ENCODE measurements around the gene FAM174B.

Gene FAM174B

GRCh38 chr15:92619145-92620101 lies 36.2 kb downstream of the FAM174B start:
- no peak for TF ChIP-seq POLR2AphosphoS5 (IDR thresholded peaks at IDR 0.05; ENCODE audit: low read depth, low read length)

- no peak for TF ChIP-seq TAF1 (IDR thresholded peaks at IDR 0.05; ENCODE audit: borderline replicate concordance, insufficient read depth, low read length)
- no peak for TF ChIP-seq POLR2AphosphoS5 (IDR thresholded peaks at IDR 0.05; ENCODE audit: low read depth, low read length)
- TF ChIP-seq SIN3A (IDR thresholded peaks at IDR 0.05; ENCODE audit: borderline replicate concordance, insufficient read depth, low read length), result no peak
- TF ChIP-seq FOXP2 (optimal IDR thresholded peaks at IDR 0.05; ENCODE audit: borderline replicate concordance, extremely low read depth, extremely low read length, insufficient read depth), result no peak
- TF ChIP-seq REST (IDR thresholded peaks at IDR 0.05; ENCODE audit: insufficient read depth in 1 of 2, low read depth in 2 of 2, low read length in 2 of 2), result no peak
These were observed 37.7 kb downstream of the FAM174B start for GRCh38 chr15:92617549-92618520.

GRCh38 chr15:92616621-92617548 lies 38.7 kb downstream of the FAM174B start:
- no peak for TF ChIP-seq FOXP2 (optimal IDR thresholded peaks at IDR 0.05; ENCODE audit: borderline replicate concordance, extremely low read depth, extremely low read length, insufficient read depth)
- TF ChIP-seq SIN3A (IDR thresholded peaks at IDR 0.05; ENCODE audit: borderline replicate concordance, insufficient read depth, low read length), result no peak
- TF ChIP-seq TAF1 (IDR thresholded peaks at IDR 0.05; ENCODE audit: borderline replicate concordance, insufficient read depth, low read length), result no peak
- no peak for TF ChIP-seq REST (IDR thresholded peaks at IDR 0.05; ENCODE audit: insufficient read depth in 1 of 2, low read depth in 2 of 2, low read length in 2 of 2)
- no peak for TF ChIP-seq POLR2AphosphoS5 (IDR thresholded peaks at IDR 0.05; ENCODE audit: low read depth, low read length)

- no peak for TF ChIP-seq REST (IDR thresholded peaks at IDR 0.05; ENCODE audit: insufficient read depth in 1 of 2, low read depth in 2 of 2, low read length in 2 of 2)
These were observed 40.5 kb downstream of the FAM174B start for GRCh38 chr15:92614791-92615785.
